HG02571 (cell line): ENCODE measurements around the gene URB2.
"Not testable (repeated sequence)": the region's sequence is repeated elsewhere in the genome, so short reads cannot be mapped to it uniquely, and the experiment has no call there.

Experiments
- ATAC-seq: cut with Tn5 transposase; IDR thresholded peaks from one replicate; pipeline ENCODE4 v1.9.1; 2021; ENCODE audit warnings: mild to moderate bottlenecking, moderate library complexity; ENCODE audit not compliant: unreplicated experiment

Gene URB2

GRCh38 chr1:229625915-229626831 lies at the start of gene URB2, which contains the start of gene TAF5L:
URB2 (plus strand) TSS chr1:229626247; CDS start chr1:229627634, 1,387 bp downstream.
TAF5L (minus strand) TSS chr1:229626122; CDS start chr1:229614482, 11,640 bp downstream.
- peak; percentile 81 for ATAC-seq

GRCh38 chr1:229578168-229579058 lies 47.6 kb upstream of the URB2 start:
- peak; percentile 32 for ATAC-seq

GRCh38 chr1:229579059-229579673 lies 46.9 kb upstream of the URB2 start:
- ATAC-seq = peak; percentile 88

- ATAC-seq = no peak
Observed at GRCh38 chr1:229581485-229581884, 44.6 kb upstream of the URB2 start.

- no peak for ATAC-seq
Observed at GRCh38 chr1:229582011-229582694, 43.9 kb upstream of the URB2 start.

GRCh38 chr1:229582715-229583114 lies 43.3 kb upstream of the URB2 start:
- no peak for ATAC-seq

GRCh38 chr1:229585338-229585737 lies 40.7 kb upstream of the URB2 start:
- ATAC-seq = no peak

GRCh38 chr1:229590119-229590518 lies 35.9 kb upstream of the URB2 start:
- ATAC-seq = no peak

- ATAC-seq = no peak
Observed at GRCh38 chr1:229593800-229594199, 32.2 kb upstream of the URB2 start.

GRCh38 chr1:229594227-229595008 lies 31.6 kb upstream of the URB2 start:
- no peak for ATAC-seq

- ATAC-seq = not testable (repeated sequence)
Observed at GRCh38 chr1:229595876-229596275, 30.2 kb upstream of the URB2 start.

- no peak for ATAC-seq
Observed at GRCh38 chr1:229596925-229597699, 28.9 kb upstream of the URB2 start.

- ATAC-seq = no peak
Observed at GRCh38 chr1:229597877-229598276, 28.2 kb upstream of the URB2 start.

- no peak for ATAC-seq
Observed at GRCh38 chr1:229599218-229599954, 26.7 kb upstream of the URB2 start.

GRCh38 chr1:229600229-229600628 lies 25.8 kb upstream of the URB2 start:
- no peak for ATAC-seq

- ATAC-seq = no peak
Observed at GRCh38 chr1:229603371-229604005, 22.6 kb upstream of the URB2 start.

- no peak for ATAC-seq
Observed at GRCh38 chr1:229607370-229607769, 18.7 kb upstream of the URB2 start.

- no peak for ATAC-seq
Observed at GRCh38 chr1:229608590-229608989, 17.5 kb upstream of the URB2 start.
